HG02610 (cell line): ENCODE results near the gene UCHL5.
A peak's percentile ranks its signal among the peaks of the same experiment; 100 is the strongest.
"Not testable (repeated sequence)": the region's sequence is repeated elsewhere in the genome, so short reads cannot be mapped to it uniquely, and the experiment has no call there.

Experiments
- ATAC-seq: cut with Tn5 transposase; IDR thresholded peaks from one replicate; pipeline ENCODE4 v1.9.1; 2021; ENCODE audit warnings: mild to moderate bottlenecking, moderate library complexity; ENCODE audit not compliant: unreplicated experiment

Gene UCHL5

DNA sequence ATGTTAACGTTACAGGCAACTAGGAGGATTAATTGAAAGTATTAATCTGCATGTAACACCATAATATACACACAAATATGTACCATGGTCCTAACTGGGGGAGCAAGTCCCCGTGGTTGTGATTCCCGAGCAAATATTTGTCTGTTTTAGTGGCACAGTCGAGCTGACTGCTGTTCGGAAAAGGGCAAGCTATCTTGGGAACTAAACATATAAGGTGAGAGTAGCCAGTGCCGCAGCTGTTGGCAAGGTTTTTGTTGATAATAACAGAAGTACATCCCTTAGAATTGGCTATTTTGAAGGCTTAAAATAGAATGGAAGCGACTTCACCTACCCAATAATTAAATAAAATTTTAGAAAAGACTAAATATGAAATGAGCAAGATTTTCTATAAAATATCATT lies 45.5 kb downstream of the UCHL5 start:
- ATAC-seq, result no peak

DNA sequence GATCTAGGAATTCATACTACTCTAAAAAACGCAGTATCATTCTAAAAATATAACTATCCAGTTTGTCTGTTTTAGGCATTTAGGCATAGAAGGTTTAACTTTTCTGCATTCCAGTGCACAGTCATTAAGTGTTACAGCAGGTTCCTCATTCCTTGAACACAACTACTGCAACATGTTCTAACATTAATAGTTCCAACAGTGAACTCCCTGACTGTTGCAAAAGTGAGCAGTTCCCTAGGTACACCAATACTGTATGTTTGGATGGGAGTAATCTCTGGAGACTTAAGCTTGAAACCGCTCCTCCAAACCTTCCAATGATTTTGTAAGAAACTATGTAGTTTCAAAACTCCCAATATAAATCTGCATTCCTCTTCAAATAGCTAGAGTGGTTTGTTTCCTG lies 46.2 kb downstream of the UCHL5 start:
- no peak for ATAC-seq

DNA sequence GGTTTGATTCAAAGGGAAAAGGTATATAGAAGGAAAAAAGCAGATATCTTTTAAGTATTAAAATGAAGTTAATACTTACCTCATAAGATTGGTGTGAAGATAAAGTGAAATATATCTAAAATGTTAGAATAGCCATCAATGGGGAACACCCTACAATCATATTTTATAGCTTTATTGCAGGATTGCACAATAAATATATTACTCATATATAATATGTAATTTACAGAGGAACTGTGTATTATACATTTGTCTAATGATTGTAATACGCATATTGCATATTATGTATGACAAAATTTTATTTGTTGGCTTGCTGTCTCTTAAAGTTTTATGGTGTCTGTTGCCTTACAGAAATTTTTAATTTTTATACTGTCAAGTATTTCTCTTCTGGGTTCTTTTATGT lies 47.8 kb downstream of the UCHL5 start:
- ATAC-seq, result no peak

DNA sequence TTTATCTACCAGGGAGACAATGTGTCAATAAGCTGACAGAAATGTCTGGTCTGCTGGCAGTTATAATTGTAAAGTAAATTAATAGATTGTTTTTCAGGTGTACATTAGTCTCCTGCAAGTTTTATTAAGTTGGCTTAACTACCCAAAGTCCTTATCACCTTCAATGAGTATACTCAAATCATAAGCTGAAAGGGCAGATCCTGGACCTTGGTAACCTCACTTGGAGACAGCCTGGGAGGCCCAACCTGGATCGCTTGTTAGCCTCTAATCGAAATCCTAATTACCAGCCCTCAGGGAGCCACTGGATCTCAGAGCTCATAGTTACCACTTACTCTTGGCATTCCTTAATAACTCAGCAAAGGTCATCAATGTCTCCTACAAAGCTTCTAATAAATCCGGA lies 49.7 kb downstream of the UCHL5 start:
- no peak for ATAC-seq

DNA sequence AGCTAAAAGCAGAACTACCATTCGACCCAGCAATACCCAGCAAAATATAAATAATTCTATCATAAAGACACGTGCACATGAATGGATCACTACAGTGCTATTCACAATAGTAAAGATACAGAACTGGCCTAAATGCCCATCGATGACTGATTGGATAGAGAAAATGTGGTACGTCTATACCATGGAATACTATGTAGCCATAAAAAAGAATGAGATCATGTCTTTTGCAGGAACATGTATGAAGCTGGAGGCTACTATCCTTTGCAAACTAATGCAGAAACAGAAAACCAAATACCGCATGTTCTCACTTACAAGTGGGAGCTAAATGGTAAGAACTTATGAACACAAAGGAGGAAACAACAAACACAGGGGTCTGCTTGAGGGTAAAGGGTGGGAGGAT lies 53.4 kb downstream of the UCHL5 start:
- ATAC-seq, result no peak

DNA sequence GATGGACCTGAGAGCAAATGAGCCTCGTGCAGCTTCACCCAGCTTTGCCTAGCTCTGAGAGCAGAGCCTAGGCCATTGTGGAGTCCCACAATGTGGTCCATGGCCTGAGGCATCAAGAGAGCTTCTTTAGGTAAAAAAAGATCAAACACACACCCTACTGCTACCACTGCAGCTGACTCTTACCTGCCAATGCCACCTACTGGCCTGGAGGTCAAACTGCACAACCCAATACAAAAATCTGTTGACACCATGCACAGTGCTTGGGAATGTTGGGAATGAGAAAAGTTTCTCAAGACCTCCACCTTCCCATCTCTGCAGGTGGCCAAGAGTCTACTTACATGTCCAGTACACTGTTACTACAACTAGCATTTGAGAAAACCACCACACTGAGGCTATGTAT lies 60.6 kb downstream of the UCHL5 start:
- no peak for ATAC-seq

DNA sequence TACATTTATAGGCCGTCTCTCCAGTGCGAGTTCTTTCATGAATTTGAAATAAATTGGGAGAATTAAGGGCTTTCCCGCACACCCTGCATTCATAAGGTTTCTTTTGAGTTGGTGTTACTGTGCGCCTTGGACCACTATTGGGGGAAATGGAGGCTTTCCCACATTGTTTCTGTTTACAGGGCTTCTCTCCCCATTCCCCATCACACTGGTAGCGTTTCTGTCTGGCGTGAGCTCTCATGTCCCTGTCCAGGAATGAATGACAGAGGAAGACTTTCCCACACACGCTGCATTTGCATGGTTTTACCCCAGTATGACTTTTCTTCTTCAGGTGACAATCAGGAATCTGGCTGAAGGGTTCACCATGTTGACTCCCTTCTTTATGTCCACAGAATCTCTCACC lies 65.0 kb downstream of the UCHL5 start:
- no peak for ATAC-seq

DNA sequence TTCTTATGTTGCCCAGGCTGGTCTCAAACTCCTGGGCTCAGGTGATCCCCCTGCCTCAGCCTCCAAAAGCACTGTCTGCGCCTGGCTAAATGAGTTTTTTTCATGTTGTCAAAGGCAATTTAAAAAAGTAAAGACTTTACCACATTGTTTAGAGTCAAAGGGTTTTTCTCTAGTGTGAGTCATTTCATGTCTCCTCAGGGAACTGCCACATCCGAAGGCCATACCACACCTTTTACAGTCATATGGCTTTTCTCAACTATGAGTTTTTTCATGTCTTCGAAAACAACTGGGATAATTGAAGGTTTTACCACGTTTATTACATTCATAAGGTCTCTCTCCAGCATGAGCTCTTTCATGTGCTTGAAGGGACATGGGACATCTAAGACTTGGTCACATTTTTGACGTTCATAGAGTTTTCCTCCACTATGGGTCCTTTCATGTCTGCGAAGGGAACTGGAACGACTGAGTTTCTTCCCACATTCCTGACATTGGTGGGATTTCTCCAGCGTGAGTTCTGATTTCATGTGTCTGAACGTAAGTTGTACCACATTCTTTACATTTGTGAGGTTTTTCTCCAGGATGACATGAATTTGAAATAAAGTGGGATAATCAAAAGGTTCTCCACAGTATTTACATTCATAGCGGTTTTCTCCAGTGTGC lies 65.6 kb downstream of the UCHL5 start:
- peak; percentile 60 for ATAC-seq

DNA sequence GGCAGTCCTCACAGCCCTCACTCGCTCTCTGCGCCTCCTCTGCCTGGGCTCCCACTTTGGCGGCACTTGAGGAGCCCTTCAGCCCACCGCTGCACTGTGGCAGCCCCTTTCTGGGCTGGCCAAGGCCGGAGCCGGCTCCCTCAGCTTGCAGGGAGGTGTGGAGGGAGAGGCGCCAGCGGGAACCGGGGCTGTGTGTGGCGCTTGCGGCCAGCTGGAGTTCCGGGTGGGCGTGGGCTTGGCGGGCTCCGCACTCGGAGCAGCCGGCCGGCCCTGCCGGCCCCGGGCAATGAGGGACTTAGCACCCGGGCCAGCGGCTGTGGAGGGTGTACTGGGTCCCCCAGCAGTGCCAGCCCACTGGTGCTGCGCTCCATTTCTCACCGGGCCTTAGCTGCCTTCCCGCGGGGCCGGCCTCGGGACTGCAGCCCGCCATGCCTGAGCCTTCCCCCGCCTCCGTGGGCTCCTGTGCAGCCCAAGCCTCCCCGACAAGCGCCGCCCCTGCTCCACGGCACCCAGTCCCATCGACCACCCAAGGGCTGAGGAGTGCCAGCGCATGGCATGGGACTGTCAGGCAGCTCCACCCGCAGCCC lies 72.3 kb downstream of the UCHL5 start:
- ATAC-seq, result not testable (repeated sequence)

DNA sequence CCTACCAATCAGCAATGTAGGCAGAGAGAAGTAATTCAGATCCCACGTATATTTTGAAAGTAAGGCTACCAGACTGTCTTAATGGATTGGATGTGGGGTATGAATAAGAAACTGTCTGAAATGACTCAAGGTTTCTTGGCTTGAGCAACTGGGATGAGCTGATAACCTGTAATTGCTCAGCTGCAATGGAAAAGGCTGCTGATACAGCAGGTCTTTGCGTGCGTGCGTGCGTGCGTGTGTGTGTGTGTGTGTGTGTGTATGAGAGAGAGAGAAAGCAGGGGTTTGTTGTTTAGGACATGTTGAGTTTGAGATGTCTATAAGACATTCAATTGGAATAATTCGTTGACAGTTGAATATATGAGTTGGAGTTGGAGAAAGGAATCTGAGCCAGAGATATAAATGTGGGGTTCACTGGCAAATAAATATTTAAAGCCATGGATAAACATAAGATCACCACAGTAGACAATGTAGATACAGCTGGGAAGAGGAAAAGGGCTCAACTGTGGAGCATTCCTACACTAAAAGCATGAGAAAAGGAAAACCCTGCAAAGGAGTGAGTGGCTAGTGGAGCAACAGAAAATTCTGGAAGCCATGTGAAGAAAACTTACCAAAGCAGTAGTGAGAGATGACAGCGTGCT lies 72.9 kb downstream of the UCHL5 start:
- no peak for ATAC-seq

DNA sequence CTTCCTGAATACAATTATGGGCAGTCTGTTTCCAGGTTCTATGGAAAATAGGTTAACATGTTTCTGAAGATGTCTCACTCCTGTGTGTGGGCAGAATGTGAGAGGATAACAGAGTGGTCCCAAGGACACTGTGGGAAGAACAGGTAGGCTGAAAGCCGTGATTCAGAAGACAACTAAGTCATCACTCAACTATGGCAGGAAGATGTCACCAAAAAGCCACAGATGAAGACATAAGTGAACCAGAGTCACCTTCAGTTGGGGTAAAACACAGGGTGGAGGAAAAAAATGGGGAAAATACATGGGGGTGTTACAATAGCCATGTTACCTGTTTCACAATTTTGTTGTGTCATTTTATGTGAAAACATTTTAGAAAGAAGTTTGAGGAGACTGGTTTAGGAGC lies 75.1 kb downstream of the UCHL5 start:
- peak; percentile 54 for ATAC-seq

DNA sequence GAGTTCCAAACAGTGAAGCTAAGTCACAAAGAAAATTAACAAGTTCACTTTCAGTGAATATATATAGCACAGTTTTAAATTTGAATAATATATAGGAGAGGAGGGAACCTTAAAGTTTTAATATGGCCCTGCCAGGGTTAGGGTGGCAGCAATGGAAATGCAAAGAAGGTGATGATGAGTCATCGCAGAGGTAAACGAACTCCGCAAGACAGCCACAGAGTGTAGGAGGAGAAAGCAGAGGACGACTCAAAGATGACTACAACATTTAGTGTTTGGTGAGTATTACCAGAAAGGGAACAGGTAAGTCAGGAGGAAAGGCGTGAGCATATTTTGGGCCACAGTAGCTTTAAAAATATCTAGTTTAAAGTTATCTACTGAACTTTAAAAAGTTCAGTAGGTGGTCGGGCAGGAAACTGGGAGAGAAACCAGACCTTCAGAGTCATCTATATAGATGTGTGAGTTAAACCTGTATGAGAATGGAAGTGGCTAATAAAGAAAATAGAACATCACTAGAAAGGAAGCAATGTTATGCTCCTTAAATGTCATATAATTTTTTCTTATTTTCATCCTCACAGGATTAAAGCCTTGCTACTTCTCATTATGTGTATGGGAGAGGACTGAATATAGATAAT lies 75.7 kb downstream of the UCHL5 start:
- peak; percentile 82 for ATAC-seq

DNA sequence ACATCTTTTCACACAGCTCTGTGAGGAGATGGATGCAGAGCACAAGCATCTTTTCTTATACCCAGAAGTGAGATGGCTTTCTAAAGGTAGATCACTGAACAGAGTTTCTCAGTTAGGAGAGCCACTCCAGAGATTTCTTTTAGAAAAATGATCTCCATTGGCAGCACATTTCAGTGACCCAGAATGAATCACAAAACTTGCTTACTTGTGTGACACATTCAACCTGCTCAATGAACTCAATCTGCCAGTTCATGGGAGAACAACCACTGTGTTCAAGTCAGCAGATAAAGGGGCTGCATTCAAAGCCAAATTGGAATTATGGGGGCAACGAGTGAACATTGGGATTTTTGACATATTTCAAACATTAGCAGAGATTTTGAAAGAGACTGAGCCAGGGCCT lies 78.3 kb downstream of the UCHL5 start:
- no peak for ATAC-seq

DNA sequence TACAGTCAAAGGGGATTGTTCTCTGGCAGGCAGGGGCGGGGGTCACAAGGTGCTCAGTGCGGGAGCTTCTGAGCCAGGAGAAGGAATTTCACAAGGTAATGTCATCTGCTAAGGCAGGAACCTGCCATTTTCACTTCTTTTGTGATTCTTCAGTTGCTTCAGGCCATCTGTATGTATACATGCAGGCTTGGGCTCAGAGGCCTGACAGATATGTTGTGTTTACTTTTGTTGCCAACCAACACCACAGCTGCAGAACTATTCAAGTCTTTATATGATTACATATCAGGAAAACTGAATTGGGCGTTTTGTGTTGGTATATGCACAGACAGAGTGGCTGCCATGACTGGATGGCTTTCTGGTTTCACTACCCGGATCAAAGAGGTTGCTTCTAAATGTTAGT lies 78.8 kb downstream of the UCHL5 start:
- ATAC-seq, result not testable (repeated sequence)

DNA sequence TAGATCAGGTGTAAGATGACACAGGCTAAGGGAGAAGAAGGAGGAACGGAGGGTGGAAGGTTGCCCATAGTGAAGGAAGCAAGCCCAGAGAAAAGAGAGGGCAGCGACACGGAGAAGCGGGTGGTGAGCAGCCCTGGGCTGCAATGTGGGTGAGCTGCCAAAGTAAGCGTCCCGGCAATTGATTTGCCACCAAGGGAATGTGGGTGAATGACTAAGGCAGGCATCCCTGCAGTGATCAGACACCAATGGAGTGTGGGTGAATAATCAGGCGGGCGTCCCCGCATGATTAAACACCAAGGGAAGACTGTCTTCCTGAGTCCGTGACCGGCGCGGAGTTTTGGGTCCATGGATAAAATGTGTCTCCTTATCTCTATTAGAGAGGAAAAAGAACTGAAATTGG lies 79.6 kb downstream of the UCHL5 start:
- ATAC-seq, result no peak

DNA sequence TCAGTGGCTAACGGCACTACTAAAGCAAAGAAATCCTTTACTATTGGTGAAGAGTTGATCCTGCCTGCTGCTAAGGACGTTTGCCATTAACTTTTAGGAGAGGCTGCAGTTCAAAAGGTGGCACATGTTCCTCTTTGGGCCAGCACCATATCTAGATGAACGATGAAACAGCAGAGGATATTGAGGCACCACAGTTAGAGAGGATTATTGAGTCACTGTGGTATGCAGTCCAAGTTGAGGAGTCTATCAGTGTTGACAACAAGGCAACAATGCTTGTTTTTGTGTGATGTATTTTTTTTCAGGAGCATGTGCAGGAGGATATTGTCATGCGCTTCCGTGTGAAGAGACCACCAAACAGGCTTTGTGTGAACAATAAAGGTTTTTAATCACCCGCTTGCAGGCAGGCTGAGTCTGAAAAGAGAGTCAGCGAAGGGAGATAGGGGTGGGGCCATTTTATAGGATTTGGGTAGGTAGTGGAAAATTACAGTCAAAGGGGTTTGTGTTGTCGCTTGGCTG lies 80.9 kb downstream of the UCHL5 start:
- no peak for ATAC-seq

DNA sequence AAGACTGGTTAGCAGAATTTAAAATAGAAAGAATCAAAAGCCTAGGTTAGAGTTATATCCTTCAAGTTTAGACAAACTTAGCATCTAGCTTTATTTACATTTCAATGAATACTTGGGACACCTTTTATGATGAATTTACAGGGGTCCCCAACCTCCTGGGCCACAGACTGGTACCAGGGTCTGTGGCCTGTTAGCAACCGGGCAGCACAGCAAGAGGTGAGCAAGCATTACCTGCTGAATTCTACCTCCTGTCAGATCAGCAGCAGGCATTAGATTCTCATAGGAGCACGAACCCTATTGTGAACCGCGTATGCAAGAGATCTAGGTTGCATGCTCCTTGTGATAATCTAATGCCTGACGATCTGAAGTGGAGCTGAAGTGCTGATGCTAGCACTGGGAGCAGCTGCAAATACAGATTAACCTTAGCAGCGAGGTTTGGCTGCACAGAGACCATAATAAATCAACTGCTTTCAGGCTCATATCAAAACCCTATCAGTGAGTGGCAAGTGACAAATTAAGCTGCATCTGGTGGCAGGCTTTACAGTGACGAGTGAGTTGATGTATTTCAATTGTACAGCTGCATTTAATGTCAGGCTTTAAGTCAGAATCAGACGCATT lies 82.0 kb downstream of the UCHL5 start:
- ATAC-seq, result no peak

DNA sequence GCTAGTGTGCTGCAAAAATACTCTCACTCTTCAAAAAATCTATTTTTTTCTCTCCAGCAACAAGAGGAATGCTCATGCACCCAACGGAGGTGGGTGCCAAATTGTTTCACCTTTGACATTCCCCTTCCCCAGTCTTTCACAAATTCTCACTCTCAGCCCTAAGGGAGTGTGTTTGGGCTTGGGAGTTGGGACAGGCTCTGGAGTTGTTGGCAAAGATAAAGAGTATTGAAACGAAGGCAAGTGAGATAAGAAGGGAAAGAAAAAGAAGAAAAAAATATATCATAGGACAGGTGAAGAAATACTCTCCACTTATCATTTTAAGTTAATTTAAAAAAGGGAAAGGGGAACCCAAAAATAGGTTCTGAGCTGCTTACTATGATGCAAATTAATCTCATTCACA lies 82.6 kb downstream of the UCHL5 start:
- ATAC-seq, result no peak

DNA sequence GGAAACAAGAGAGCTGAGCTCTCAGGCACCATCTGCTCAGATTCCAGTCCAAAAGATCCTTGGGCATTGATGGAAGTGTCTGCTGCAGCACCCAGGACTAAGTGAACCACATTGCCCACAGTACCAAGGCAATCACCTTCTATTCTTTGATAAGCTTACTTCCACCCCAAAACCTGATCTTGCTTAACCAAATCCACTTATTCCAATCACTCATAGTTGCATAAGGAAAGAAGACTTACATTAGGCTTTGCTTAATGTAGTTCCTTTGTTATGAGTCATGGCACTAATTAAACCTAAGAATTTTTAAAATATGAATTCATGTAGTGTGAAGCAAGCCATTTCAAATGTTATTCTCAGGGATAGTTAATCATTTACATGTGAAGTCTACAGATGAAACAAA lies 84.5 kb downstream of the UCHL5 start:
- no peak for ATAC-seq

DNA sequence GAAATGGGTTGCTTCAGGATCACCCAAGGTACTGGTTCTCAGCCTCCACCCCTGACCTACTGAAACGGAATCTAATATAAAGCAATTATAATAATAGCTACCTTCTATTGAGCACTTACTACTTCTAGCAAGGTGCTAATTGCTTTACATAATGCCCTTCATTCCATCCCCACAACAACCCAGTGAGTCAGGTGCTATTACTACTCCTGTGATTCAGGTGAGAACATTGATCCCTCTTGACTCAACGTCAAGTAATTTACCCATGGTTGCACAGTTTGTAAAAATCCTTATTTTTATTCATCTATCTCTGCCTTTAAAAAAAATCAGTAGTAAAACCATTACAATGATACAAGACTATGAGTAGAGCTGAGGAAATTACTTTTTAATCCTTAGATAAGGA lies 85.2 kb downstream of the UCHL5 start:
- ATAC-seq, result no peak

DNA sequence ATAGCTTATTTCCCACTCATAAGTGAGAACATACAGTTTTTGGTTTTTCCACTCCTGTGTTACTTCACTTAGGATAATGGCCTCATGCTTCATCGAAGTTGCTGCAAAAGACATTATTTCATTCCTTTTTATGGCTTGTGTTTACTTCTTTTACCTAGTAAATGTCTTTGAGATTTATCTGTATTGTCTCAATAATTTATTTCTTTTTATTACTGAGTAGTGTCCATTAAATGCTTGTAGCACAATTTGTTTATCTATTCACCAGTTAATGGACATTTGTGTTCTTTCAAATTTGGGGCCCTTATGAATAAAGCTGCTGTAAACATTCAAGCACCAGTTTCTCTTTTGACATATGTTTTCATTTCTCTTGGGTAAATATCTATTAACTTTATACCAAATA lies 86.0 kb downstream of the UCHL5 start:
- no peak for ATAC-seq

DNA sequence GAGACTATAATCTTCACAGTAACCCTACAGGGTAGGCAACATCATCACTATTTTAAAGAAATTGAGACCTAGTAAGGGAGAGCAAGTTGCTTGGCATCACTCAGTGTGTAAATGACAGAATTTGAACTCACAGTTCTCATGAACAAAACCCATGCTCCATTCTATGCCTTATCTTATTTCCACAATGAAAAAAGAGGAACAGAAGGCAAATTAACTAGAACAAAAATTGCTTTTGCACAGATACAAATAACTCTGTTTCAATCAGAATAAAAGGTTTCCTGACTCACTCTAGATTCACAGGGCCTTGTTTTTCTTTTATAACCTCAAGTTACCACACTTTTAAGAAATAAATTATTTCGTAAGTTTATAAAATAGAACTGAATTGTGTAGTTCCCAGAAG lies 90.1 kb downstream of the UCHL5 start:
- no peak for ATAC-seq
